Stimulated activated naive CD4-positive, alpha-beta T cell treated with Interleukin-2 at 50 U/mL for 16 hours (primary cell): ENCODE data around the gene DLG4.

Source experiments
- DNase-seq: peaks from one replicate; lab custom pipeline; 2025; lab: John Stamatoyannopoulos, UW

Gene DLG4

DNA sequence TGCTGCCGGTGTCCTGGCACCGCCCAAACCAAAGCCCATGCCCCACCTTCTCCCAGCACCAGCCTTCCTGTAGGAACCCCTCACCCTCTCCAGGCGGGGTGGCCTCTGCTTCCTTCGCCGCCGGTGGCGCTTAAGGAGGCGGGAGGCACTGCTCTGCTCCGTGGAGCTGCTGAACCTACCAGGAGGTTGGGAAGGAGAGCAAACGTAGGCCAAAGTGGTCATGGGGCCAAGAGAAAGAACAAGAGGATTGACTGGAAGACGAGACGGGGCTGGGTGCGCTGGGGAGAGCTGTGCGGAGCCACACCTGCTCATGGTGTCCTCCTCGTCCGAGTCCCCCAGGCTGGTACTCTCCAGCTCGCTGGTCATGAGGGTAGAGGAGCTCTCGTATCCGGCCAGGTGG, 9.9 kb upstream of the DLG4 start:
- no peak for DNase-seq

DNA sequence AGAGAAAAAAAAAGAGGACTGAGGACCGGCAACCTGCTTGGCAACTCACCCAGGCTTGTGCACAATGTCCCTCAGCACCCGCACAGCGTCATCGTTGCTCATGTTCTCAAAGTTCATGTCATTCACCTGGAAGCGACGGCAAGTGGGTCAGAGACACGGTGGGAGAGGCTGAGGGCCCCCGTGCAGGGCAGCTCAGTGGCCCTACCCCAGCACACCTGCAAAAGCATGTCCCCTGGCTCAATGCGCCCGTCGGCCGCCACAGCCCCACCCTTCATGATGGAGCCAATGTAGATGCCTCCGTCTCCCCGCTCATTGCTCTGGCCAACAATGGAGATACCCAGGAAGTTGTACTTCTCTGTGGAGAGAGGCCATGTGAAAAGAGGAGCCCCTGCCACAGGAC, 9.3 kb upstream of the DLG4 start:
- DNase-seq: no peak

- DNase-seq: no peak
Observed at GRCh38 chr17:7226721-7227710, 7.4 kb upstream of the DLG4 start.

DNA sequence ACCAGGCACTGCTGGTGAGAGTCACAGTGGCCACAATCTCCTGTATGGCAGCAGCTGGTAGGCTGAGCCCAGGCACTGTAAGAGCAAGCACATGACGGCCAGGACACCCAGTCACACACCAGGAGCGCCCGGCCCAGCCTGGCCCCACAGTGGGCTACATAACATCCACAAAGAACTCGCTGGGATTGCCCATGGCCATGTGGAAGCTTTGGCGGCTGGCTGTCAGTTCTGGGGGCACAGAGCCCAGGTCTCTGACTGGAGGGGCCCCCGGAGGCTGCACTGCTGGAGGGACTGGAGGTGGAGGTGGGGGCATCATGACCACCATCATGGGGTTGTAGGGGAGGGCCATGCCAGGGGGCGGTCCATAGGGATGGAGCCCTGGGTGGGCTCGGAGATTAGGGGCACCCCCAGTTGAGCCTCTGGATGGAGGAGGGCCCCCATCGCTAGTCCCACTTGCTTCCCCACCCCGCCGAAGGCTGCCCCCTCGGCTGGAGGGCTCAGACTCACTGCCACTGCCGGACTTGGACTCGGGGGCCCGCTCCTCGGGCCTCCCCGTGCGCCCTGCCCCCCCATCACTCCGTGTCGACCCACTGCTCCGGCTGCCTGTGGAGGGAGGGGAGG, 6.2 kb upstream of the DLG4 start:
- DNase-seq: no peak

GRCh38 chr17:7224661-7225111, 5.0 kb upstream of the DLG4 start:
- no peak for DNase-seq

GRCh38 chr17:7224110-7224509, 4.5 kb upstream of the DLG4 start:
- DNase-seq: no peak

DNA sequence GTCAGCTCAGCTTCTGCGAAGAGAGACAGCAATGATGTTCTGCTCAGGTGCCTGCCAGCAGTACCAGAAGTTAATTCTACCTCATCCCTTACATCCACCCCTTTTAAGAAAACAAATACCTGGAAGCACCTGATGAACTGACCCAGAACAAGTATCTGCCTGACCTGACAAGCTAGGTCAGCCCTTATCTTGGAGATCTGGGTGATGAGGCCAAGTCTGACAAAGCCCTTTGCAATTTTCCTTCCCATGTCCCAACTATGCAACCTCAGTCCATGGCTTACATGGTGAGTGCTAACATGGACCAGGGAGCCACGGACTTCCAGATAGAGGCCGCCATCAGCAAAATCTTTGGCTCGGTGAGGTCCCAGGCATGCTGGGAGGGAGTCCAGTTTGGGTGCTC, 3.7 kb upstream of the DLG4 start:
- no peak for DNase-seq

- DNase-seq: no peak
Observed at GRCh38 chr17:7222972-7223292, 3.3 kb upstream of the DLG4 start.

GRCh38 chr17:7222093-7222971, 2.7 kb upstream of the DLG4 start:
- DNase-seq: no peak

GRCh38 chr17:7221278-7222092, 1.8 kb upstream of the DLG4 start:
- no peak for DNase-seq

- DNase-seq: peak; percentile 48
Observed at GRCh38 chr17:7220593-7221277, 1.1 kb upstream of the DLG4 start.

GRCh38 chr17:7219229-7219811, 316 bp downstream of the DLG4 start:
- DNase-seq: no peak

DNA sequence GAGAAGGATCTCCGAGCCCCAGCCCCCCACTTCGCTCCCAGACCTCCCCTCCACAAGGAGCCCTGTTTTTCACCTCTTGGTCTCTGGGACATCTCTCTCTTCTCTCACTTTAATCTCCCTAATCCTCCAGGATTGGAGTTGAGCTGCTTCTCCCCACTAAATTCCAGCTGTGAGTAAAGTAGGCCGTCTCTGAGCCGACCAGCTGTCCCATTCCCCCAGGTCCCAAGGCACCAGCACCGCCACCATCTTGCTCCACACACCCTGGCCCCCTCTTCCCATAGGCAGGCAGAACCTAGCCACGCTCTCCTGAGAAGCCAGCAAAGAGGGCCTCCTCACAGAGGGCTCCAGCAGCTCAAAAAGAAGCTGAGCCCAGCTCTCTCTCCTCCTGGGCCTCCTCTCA, 878 bp downstream of the DLG4 start:
- no peak for DNase-seq

DNA sequence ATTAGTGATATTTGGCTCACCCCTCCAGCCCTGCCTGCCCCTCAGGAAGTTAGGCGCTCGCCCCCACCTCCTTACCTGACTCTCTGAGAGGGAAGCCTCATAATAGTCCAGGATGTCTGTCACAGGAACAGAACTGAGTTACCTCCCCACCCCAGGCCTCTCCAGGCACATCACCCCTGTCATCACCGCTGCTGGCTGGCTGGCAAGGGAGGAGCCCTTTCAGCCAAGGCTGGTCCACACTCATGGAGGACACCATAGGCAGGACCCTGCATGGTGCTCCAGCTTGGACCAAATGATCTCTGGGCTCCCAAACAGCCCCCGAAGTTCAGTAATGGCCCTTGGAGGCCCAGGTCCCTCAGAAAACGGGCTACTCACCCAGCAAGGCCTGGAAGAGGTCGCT, 1.5 kb downstream of the DLG4 start:
- DNase-seq: no peak

- no peak for DNase-seq
Observed at GRCh38 chr17:7217113-7217987, 2.3 kb downstream of the DLG4 start.

- no peak for DNase-seq
Observed at GRCh38 chr17:7216242-7217112, 3.2 kb downstream of the DLG4 start.

DNA sequence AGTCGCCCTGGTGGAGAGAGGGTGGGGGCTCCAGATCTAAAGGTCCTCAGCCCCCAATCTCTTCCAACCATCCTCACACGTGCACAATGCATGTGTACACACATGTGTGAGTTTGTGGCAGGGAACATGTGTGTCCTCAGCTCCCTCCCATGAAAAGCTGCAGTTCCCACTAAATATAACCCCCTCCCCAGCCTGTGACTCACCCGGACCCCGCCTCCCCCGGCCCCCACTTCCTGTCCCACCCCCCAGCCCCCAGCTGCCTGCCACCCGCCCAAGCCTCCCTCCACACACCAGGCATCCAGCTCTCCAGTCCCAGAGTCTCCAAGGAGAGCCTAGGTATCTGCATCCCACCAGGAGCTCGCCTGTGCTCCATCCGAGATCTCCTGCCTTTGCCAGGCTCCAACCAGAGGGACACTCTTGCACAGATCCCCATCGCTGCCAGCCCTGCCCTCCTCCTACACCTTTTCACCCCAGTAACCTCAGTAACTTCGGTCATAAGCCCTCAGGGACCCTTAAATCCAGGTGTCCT, 3.9 kb downstream of the DLG4 start:
- DNase-seq: no peak

DNA sequence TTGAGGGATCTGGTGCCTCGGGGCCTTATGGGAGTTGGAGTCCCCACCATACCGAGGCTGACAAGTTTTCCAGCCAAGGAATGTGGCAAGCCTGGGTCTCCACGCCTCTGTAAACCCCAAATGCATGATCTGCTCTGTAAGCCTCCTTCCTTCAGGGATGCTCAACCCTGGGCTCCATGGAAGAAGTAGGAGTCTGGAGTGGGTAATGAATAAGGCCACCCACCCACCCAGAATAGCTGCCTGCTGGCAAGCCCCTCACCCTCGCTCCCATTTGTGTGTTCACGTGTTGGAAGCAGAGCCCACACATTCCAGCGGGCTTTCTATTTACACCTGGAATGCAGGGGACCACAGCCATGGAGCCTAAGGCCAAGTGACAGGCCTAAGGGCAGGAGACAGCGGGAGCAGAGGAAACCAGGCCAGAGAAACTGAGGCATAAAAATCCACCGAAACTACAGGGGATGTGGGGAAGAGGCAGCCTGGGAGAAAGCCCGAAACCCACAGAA, 4.4 kb downstream of the DLG4 start:
- no peak for DNase-seq
